ENCODE data around the gene NCKAP5.
"Not testable (repeated sequence)": the region's sequence is repeated elsewhere in the genome, so short reads cannot be mapped to it uniquely, and the experiment has no call there.

The NCKAP5 gene

GRCh38 chr2:133248264-133248663 lies 320.0 kb downstream of the NCKAP5 start:
- no peak for DNase-seq

GRCh38 chr2:133247631-133248030 lies 320.6 kb downstream of the NCKAP5 start:
- no peak for DNase-seq

- DNase-seq: no peak
These were observed 327.1 kb downstream of the NCKAP5 start for GRCh38 chr2:133241224-133241571.

GRCh38 chr2:133240491-133241223 lies 327.6 kb downstream of the NCKAP5 start:
- DNase-seq: no peak

GRCh38 chr2:133235968-133236367 lies 332.3 kb downstream of the NCKAP5 start:
- no peak for DNase-seq

- no peak for DNase-seq
These were observed 335.7 kb downstream of the NCKAP5 start for GRCh38 chr2:133232556-133232955.

GRCh38 chr2:133231264-133231663 lies 337.0 kb downstream of the NCKAP5 start:
- DNase-seq: no peak

GRCh38 chr2:133229974-133230373 lies 338.3 kb downstream of the NCKAP5 start:
- DNase-seq: no peak

- no peak for DNase-seq
These were observed 345.0 kb downstream of the NCKAP5 start for GRCh38 chr2:133223226-133223625.

- DNase-seq: no peak
These were observed 346.9 kb downstream of the NCKAP5 start for GRCh38 chr2:133221398-133221797.

GRCh38 chr2:133218204-133218603 lies 350.1 kb downstream of the NCKAP5 start:
- DNase-seq: no peak

GRCh38 chr2:133215477-133215876 lies 352.8 kb downstream of the NCKAP5 start:
- no peak for DNase-seq

GRCh38 chr2:133213651-133214050 lies 354.6 kb downstream of the NCKAP5 start:
- DNase-seq: no peak

GRCh38 chr2:133209325-133209724 lies 358.9 kb downstream of the NCKAP5 start:
- DNase-seq: no peak

GRCh38 chr2:133206666-133207065 lies 361.6 kb downstream of the NCKAP5 start:
- not testable (repeated sequence) for DNase-seq

GRCh38 chr2:133204421-133204820 lies 363.8 kb downstream of the NCKAP5 start:
- DNase-seq: no peak

GRCh38 chr2:133200684-133201421 lies 367.4 kb downstream of the NCKAP5 start:
- DNase-seq: no peak

- DNase-seq: no peak
These were observed 369.6 kb downstream of the NCKAP5 start for GRCh38 chr2:133198678-133199077.

GRCh38 chr2:133197156-133197555 lies 371.1 kb downstream of the NCKAP5 start:
- DNase-seq: no peak

- DNase-seq: no peak
These were observed 373.4 kb downstream of the NCKAP5 start for GRCh38 chr2:133194777-133195335.

GRCh38 chr2:133194362-133194655 lies 374.0 kb downstream of the NCKAP5 start:
- DNase-seq: no peak

- DNase-seq: no peak
These were observed 374.5 kb downstream of the NCKAP5 start for GRCh38 chr2:133193544-133194361.

- no peak for DNase-seq
These were observed 376.2 kb downstream of the NCKAP5 start for GRCh38 chr2:133192028-133192427.

- DNase-seq: no peak
These were observed 391.1 kb downstream of the NCKAP5 start for GRCh38 chr2:133177196-133177595.
